CD4-positive, alpha-beta T cell (primary cell): ENCODE results near the gene TFF1. TPM values are rescaled to one million over a fixed set of nuclear protein-coding genes. Genes with fewer than 3 reads are reported as not detected.

Source experiments
- ATAC-seq: fragments of 200-7000 bp; cut with Tn5 transposase; one replicate; pipeline ENCODE4 v1.10.0; 2022; ENCODE audit warnings: mild to moderate bottlenecking; ENCODE audit not compliant: poor library complexity
- CTCF ChIA-PET: fragments of 350-600 bp; sonication (Branson Sonifier 250); formaldehyde crosslinking; loops from one replicate; lab custom pipeline; 2021; ENCODE audit warnings: antibody characterized with exemption, inconsistent platforms; lab: Charles Lee
- POLR2A ChIA-PET: fragments of 350-600 bp; sonication (Branson Sonifier 250); formaldehyde crosslinking; loops from one replicate; lab custom pipeline; 2021; ENCODE audit warnings: antibody characterized with exemption, inconsistent platforms; lab: Charles Lee
- DNase-seq, 14 experiments: peaks; one replicate each; pipeline ENCODE4 v3.0.0-alpha.2; 2013 to 2020; ENCODE audit warnings: mixed read lengths in 2 of 14
- H3K27ac ChIP-seq, 2 donors: one replicate each; pipeline versions ENCODE4 v1.5.1 to v1.7.0; 2013; ENCODE audit warnings: low read length in 2 of 2, low read depth in 1 of 2, mild to moderate bottlenecking in 1 of 2
- H3K27me3 ChIP-seq, 2 experiments: 1 replicate in 1 of 2; 2 replicates in 1 of 2; pipeline versions ENCODE4 v1.6.1 to v1.7.0; 2013; ENCODE audit warnings: low read length in 2 of 2, control low read depth in 1 of 2, mild to moderate bottlenecking in 1 of 2, moderate library complexity in 1 of 2; ENCODE audit not compliant: insufficient read depth in 2 of 2, control insufficient read depth in 1 of 2
- H3K36me3 ChIP-seq: one replicate; pipeline ENCODE4 v1.6.1; 2013; ENCODE audit warnings: low read length, control low read depth; ENCODE audit not compliant: insufficient read depth
- H3K4me1 ChIP-seq: one replicate; pipeline ENCODE4 v1.6.1; 2013; ENCODE audit warnings: low read length, control low read depth; ENCODE audit not compliant: insufficient read depth
- H3K4me3 ChIP-seq: one replicate; pipeline ENCODE4 v1.5.1; 2013; ENCODE audit warnings: mild to moderate bottlenecking, low read length, moderate library complexity
- H3K9me3 ChIP-seq, 2 experiments: 1 replicate in 1 of 2; 2 replicates in 1 of 2; pipeline versions ENCODE4 v1.6.1 to v1.7.0; 2013; ENCODE audit warnings: low read length in 2 of 2, mild to moderate bottlenecking in 2 of 2, control low read depth in 1 of 2, moderate library complexity in 1 of 2; ENCODE audit not compliant: control insufficient read depth in 1 of 2, insufficient read depth in 1 of 2
- H3K27ac Mint-ChIP-seq: one replicate; pipeline ENCODE4 v1.8.0; 2020; ENCODE audit warnings: mixed read lengths
- H3K27me3 Mint-ChIP-seq: one replicate; pipeline ENCODE4 v1.8.0; 2021; ENCODE audit warnings: mixed read lengths
- H3K36me3 Mint-ChIP-seq: one replicate; pipeline ENCODE4 v1.8.0; 2021; ENCODE audit warnings: low read depth, mixed read lengths
- H3K4me1 Mint-ChIP-seq: one replicate; pipeline ENCODE4 v1.8.0; 2021; ENCODE audit warnings: low read depth, mixed read lengths
- H3K4me3 Mint-ChIP-seq: one replicate; pipeline ENCODE4 v1.8.0; 2020; ENCODE audit warnings: mild to moderate bottlenecking, mixed read lengths
- H3K9me3 Mint-ChIP-seq: one replicate; pipeline ENCODE4 v1.8.0; 2020; ENCODE audit warnings: mixed read lengths
- CTCF ChIP-seq: fragments of 200-600 bp; IDR thresholded peaks from one replicate; pipeline ENCODE4 v1.8.0; 2022; ENCODE audit warnings: antibody characterized with exemption, mild to moderate bottlenecking
- intact Hi-C, 2 experiments: fragments of 100-400 bp; cut with DNase I in 1 of 2; cut with micrococcal nuclease in 1 of 2; formaldehyde crosslinking; loops; one replicate each; pipeline versions ENCODE4 v1.15.1 to v1.9.0; 2023 to 2025; cut with DNase I, micrococcal nuclease
- total RNA-seq, 174 experiments: library from RNA in 2 of 174; stranded (reverse) in 2 of 174; gene quantifications; one replicate each; pipeline ENCODE4 v1.2.3 and lab custom pipeline; 2021 to 2026

TFF1 gene
- total RNA-seq, 2 experiments from 2014 or later, result not detected

DNA sequence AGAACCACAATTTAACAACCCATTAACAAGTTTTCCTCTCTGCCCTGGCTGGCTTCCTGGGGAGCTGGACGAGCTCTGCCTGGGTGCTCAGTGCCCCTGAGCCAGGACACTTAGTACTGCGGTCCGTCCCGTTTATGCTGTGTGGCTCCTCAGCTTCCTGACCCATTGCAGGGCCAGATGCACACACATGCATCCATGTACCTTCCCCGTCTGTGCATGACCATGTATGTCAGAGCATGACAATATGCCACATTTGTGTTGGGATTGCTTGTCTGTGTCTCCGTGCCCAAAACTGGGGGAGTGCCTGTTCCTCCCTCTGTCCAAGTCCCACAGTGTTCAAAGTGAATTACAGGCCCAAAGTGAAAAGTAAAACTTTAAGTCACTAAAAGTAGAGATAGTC, 41.4 kb downstream of the TFF1 start:
- no peaks in the 10 kb centered on the region for H3K9me3 ChIP-seq
- DNase-seq (peak in 1 of 14 experiments; percentile 16), ATAC-seq (no peak)
- no peak overlapping the region for H3K4me3 ChIP-seq
- Mint-ChIP-seq H3K4me3 (no peak overlapping the region), H3K4me1 (no peaks in the 10 kb centered on the region), H3K9me3 (no peaks in the 10 kb centered on the region), H3K36me3 (no peaks in the 10 kb centered on the region), H3K27me3 (peaks cover 11% of the 10 kb centered on the region), H3K27ac (no peak overlapping the region)
- no peak for TF ChIP-seq CTCF
- ChIA-PET CTCF (no interaction called here), POLR2A (no interaction called here)
- intact Hi-C loops, result no loop called here
- no peaks in the 10 kb centered on the region for H3K36me3 ChIP-seq
- no peaks in the 10 kb centered on the region for H3K27me3 ChIP-seq
- no peaks in the 10 kb centered on the region for H3K4me1 ChIP-seq
- no peak overlapping the region for H3K27ac ChIP-seq

DNA sequence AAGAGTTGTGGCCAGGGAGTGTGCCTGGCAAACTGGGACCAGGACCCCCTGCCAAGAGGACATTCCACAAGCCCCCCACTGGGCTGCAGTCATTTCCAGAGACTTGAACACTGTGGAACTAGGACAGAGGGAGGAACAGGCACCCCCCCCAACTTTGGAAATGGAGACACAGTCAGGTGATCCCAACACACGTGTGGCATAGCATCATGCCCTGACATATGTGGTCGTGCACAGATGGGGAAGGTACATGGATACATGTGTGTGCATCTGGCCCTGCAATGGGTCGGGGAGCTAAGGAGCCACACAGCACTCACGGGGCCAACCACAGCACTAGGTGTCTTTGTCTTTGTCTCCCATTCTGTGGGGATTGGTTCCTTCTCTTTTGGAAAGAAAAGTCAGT, 44.5 kb downstream of the TFF1 start:
- Histone ChIP-seq H3K27ac (no peak overlapping the region), H3K27me3 (no peaks in the 10 kb centered on the region), H3K4me3 (no peak overlapping the region), H3K36me3 (no peaks in the 10 kb centered on the region), H3K9me3 (no peaks in the 10 kb centered on the region), H3K4me1 (peaks cover 7% of the 10 kb centered on the region)
- no peak for TF ChIP-seq CTCF
- Mint-ChIP-seq H3K4me3 (no peak overlapping the region), H3K36me3 (no peaks in the 10 kb centered on the region), H3K9me3 (no peaks in the 10 kb centered on the region), H3K4me1 (no peaks in the 10 kb centered on the region), H3K27ac (no peak overlapping the region), H3K27me3 (peaks cover 11% of the 10 kb centered on the region)
- ATAC-seq (no peak), DNase-seq (peak in 1 of 14 experiments; percentile 30)
- ChIA-PET POLR2A (no interaction called here), CTCF (no interaction called here)
- intact Hi-C loops, result no loop called here

DNA sequence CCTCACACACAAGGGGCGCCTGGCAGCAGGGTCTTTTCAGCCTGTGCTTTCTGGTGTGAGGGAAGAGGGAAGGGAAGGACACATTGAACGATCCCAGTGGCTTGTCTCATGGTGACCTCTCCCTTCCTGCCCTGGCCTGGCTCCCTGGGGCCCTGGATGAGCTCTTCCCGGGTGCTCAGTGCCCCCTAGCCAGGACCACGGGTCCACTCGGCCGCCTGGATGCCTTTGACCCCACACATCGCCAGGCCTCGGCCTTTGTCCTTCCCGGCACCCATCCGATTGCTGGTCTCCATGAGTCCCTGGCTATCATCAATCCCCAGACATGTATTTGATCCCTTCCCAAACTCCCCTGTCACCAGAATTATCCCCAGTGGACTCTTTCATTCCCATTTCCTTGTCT, 45.1 kb downstream of the TFF1 start:
- Mint-ChIP-seq H3K27me3 (peaks cover 11% of the 10 kb centered on the region), H3K36me3 (no peaks in the 10 kb centered on the region), H3K4me1 (no peaks in the 10 kb centered on the region), H3K4me3 (no peak overlapping the region), H3K9me3 (no peaks in the 10 kb centered on the region), H3K27ac (no peak overlapping the region)
- no peaks in the 10 kb centered on the region for H3K9me3 ChIP-seq
- no peak overlapping the region for H3K27ac ChIP-seq
- ChIA-PET POLR2A (no interaction called here), CTCF (no interaction called here)
- ATAC-seq (no peak), DNase-seq (peak in 1 of 14 experiments; percentile 29)
- intact Hi-C loops, result no loop called here
- no peak overlapping the region for H3K4me3 ChIP-seq
- TF ChIP-seq CTCF, result no peak
- no peaks in the 10 kb centered on the region for H3K36me3 ChIP-seq
- no peaks in the 10 kb centered on the region for H3K27me3 ChIP-seq
- peaks cover 7% of the 10 kb centered on the region for H3K4me1 ChIP-seq
